K562 (cell line): ENCODE measurements around the gene EPN2. TPM values are rescaled to one million over a fixed set of nuclear protein-coding genes. Genes with fewer than 3 reads are reported as not detected.

Experiments
- CEBPB ChIP-seq: fragments of 450-650 bp; IDR thresholded peaks from 2 replicates; pipeline ENCODE4 v1.6.1; 2016; ENCODE audit warnings: missing genetic modification characterization, missing compliant biosample characterization
- DACH1 ChIP-seq: fragments of 450-650 bp; IDR thresholded peaks from 2 replicates; pipeline ENCODE4 v1.6.1; 2018; ENCODE audit not compliant: partially characterized antibody
- JUND ChIP-seq, 2 experiments: IDR thresholded peaks; 2 replicates in 1 of 2; 3 replicates in 1 of 2; pipeline ENCODE4 v1.6.1; 2011; ENCODE audit warnings: borderline replicate concordance in 2 of 2, low read depth in 2 of 2, low read length in 2 of 2, improper control_type of control experiment in 1 of 2, missing biosample characterization in 1 of 2, missing genetic modification characterization in 1 of 2, missing genetic modification reagents in 1 of 2
- RNF2 ChIP-seq: sonication (generic); IDR thresholded peaks from 2 replicates; pipeline ENCODE4 v1.6.1; 2016
- SMARCE1 ChIP-seq: fragments of 450-650 bp; IDR thresholded peaks from 2 replicates; pipeline ENCODE4 v1.7.1; 2016; ENCODE audit warnings: mild to moderate bottlenecking
- SOX6 ChIP-seq: fragments of 450-650 bp; IDR thresholded peaks from 2 replicates; pipeline ENCODE4 v1.6.1; 2014; ENCODE audit warnings: mild to moderate bottlenecking
- TRIM24 ChIP-seq, 2 experiments: fragments of 450-650 bp; IDR thresholded peaks; 2 replicates each; pipeline ENCODE4 v1.6.1; 2016
- XRCC5 ChIP-seq: fragments of 200-400 bp; formaldehyde crosslinking; IDR thresholded peaks from 2 replicates; pipeline ENCODE4 v1.6.1; 2017; ENCODE audit warnings: low read depth, mild to moderate bottlenecking, low read length
- polyA plus RNA-seq, 8 experiments: library from polyadenylated mRNA; depleted of rRNA in 4 of 8; stranded (reverse) in 5 of 8; unstranded in 3 of 8; fragments of >200 nt; fragmentation: Nextera tagmentation in 2 of 8; fragmentation: Illumina TruSeq in 1 of 8; extraction: Ambion mirVana in 2 of 8; extraction: Trizol in 1 of 8; gene quantifications; 2 replicates each; pipeline versions ENCODE4 v1.2.1 to v1.2.3, GENCODE V29; 2011 to 2014; ENCODE audit warnings: inconsistent platforms in 1 of 8, missing spikeins in 1 of 8
- total RNA-seq, 7 experiments: library from RNA; depleted of rRNA in 6 of 7; stranded (reverse); fragments of >200 nt in 6 of 7; fragmentation: Illumina TruSeq in 2 of 7; extraction: Trizol in 2 of 7; gene quantifications; 2 replicates each; pipeline versions ENCODE4 v1.2.1 to v1.2.3, GENCODE V29; 2011 to 2021; ENCODE audit warnings: low replicate concordance in 1 of 7
- TF ChIP-seq, protein P1 (sequence below): fragments of 450-650 bp; IDR thresholded peaks from 2 replicates; pipeline ENCODE4 v1.6.1; 2016; ENCODE audit warnings: mild to moderate bottlenecking, moderate library complexity
- TF ChIP-seq, protein P2 (sequence below): fragments of 200-800 bp; sonication (Bioruptor generic); IDR thresholded peaks from 2 replicates; pipeline ENCODE4 v1.6.1; 2017; ENCODE audit warnings: missing genetic modification characterization, missing compliant biosample characterization
- TF ChIP-seq, protein P3 (sequence below), 2 experiments: fragments of 450-650 bp in 1 of 2; sonication (generic) in 1 of 2; formaldehyde crosslinking in 1 of 2; IDR thresholded peaks in 1 of 2; conservative IDR thresholded peaks in 1 of 2; 2 replicates each; pipeline versions ENCODE4 v1.6.1 to v1.8.1; 2016 to 2023; ENCODE audit warnings: mild to moderate bottlenecking in 2 of 2, moderate library complexity in 2 of 2, inconsistent platforms in 1 of 2, missing genetic modification reagents in 1 of 2
- TF ChIP-seq, protein P4 (sequence below): sonication (generic); formaldehyde crosslinking; IDR thresholded peaks from 2 replicates; pipeline ENCODE4 v1.9.0; 2022; ENCODE audit warnings: mild to moderate bottlenecking, missing genetic modification reagents

The EPN2 gene
- total and polyA plus RNA-seq, 9 of the 15 experiments (the other 6 are each of a cell fraction or from before 2014, with no cell fraction given) = 1.0 to 12.9 (median 8.9) TPM

DNA sequence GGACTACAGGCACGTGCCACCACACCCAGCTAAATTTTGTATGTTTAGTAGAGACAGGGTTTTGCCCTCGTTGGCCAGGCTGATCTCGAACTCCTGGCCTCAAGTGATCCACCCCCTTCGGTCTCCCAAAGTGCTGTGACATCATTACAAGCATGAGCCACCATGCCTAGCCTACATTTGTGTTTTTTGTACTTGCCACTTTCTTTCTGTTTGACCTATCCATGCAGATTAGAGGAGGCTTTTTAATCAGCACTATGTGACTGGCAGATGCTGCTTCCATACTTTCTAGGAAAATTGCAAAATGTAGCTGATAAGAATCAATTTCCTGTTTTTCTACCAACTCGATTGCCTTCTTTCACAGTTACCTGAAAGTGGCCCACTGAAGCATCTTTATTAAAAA is 68.1 kb downstream of the EPN2 start (continued):
- TF ChIP-seq, protein P1, sequence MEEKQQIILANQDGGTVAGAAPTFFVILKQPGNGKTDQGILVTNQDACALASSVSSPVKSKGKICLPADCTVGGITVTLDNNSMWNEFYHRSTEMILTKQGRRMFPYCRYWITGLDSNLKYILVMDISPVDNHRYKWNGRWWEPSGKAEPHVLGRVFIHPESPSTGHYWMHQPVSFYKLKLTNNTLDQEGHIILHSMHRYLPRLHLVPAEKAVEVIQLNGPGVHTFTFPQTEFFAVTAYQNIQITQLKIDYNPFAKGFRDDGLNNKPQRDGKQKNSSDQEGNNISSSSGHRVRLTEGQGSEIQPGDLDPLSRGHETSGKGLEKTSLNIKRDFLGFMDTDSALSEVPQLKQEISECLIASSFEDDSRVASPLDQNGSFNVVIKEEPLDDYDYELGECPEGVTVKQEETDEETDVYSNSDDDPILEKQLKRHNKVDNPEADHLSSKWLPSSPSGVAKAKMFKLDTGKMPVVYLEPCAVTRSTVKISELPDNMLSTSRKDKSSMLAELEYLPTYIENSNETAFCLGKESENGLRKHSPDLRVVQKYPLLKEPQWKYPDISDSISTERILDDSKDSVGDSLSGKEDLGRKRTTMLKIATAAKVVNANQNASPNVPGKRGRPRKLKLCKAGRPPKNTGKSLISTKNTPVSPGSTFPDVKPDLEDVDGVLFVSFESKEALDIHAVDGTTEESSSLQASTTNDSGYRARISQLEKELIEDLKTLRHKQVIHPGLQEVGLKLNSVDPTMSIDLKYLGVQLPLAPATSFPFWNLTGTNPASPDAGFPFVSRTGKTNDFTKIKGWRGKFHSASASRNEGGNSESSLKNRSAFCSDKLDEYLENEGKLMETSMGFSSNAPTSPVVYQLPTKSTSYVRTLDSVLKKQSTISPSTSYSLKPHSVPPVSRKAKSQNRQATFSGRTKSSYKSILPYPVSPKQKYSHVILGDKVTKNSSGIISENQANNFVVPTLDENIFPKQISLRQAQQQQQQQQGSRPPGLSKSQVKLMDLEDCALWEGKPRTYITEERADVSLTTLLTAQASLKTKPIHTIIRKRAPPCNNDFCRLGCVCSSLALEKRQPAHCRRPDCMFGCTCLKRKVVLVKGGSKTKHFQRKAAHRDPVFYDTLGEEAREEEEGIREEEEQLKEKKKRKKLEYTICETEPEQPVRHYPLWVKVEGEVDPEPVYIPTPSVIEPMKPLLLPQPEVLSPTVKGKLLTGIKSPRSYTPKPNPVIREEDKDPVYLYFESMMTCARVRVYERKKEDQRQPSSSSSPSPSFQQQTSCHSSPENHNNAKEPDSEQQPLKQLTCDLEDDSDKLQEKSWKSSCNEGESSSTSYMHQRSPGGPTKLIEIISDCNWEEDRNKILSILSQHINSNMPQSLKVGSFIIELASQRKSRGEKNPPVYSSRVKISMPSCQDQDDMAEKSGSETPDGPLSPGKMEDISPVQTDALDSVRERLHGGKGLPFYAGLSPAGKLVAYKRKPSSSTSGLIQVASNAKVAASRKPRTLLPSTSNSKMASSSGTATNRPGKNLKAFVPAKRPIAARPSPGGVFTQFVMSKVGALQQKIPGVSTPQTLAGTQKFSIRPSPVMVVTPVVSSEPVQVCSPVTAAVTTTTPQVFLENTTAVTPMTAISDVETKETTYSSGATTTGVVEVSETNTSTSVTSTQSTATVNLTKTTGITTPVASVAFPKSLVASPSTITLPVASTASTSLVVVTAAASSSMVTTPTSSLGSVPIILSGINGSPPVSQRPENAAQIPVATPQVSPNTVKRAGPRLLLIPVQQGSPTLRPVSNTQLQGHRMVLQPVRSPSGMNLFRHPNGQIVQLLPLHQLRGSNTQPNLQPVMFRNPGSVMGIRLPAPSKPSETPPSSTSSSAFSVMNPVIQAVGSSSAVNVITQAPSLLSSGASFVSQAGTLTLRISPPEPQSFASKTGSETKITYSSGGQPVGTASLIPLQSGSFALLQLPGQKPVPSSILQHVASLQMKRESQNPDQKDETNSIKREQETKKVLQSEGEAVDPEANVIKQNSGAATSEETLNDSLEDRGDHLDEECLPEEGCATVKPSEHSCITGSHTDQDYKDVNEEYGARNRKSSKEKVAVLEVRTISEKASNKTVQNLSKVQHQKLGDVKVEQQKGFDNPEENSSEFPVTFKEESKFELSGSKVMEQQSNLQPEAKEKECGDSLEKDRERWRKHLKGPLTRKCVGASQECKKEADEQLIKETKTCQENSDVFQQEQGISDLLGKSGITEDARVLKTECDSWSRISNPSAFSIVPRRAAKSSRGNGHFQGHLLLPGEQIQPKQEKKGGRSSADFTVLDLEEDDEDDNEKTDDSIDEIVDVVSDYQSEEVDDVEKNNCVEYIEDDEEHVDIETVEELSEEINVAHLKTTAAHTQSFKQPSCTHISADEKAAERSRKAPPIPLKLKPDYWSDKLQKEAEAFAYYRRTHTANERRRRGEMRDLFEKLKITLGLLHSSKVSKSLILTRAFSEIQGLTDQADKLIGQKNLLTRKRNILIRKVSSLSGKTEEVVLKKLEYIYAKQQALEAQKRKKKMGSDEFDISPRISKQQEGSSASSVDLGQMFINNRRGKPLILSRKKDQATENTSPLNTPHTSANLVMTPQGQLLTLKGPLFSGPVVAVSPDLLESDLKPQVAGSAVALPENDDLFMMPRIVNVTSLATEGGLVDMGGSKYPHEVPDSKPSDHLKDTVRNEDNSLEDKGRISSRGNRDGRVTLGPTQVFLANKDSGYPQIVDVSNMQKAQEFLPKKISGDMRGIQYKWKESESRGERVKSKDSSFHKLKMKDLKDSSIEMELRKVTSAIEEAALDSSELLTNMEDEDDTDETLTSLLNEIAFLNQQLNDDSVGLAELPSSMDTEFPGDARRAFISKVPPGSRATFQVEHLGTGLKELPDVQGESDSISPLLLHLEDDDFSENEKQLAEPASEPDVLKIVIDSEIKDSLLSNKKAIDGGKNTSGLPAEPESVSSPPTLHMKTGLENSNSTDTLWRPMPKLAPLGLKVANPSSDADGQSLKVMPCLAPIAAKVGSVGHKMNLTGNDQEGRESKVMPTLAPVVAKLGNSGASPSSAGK = peak; percentile 46
- no peak for TF ChIP-seq DACH1
- TF ChIP-seq XRCC5 = no peak
- TF ChIP-seq SOX6 = peak; percentile 18; the same call in 1 of the 2 replicates
- TF ChIP-seq JUND (IDR thresholded peaks at IDR 0.05; ENCODE audit: borderline replicate concordance, low read depth, low read length) = peak; percentile 18; the same call in 1 of the 2 replicates
- TF ChIP-seq JUND (tag; IDR thresholded peaks at IDR 0.05; ENCODE audit: borderline replicate concordance, low read depth, low read length) = 0 out of 3 replicates have a peak, but pooled peaks have one; percentile 18
- TF ChIP-seq, protein P2, sequence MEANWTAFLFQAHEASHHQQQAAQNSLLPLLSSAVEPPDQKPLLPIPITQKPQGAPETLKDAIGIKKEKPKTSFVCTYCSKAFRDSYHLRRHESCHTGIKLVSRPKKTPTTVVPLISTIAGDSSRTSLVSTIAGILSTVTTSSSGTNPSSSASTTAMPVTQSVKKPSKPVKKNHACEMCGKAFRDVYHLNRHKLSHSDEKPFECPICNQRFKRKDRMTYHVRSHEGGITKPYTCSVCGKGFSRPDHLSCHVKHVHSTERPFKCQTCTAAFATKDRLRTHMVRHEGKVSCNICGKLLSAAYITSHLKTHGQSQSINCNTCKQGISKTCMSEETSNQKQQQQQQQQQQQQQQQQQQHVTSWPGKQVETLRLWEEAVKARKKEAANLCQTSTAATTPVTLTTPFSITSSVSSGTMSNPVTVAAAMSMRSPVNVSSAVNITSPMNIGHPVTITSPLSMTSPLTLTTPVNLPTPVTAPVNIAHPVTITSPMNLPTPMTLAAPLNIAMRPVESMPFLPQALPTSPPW (CRISPR knock-in tag) = 0 out of 2 replicates have a peak, but pooled peaks have one; percentile 12
- TF ChIP-seq, protein P3, sequence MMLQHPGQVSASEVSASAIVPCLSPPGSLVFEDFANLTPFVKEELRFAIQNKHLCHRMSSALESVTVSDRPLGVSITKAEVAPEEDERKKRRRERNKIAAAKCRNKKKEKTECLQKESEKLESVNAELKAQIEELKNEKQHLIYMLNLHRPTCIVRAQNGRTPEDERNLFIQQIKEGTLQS (IDR thresholded peaks at IDR 0.05) = peak; percentile 9; the same call in 1 of the 2 replicates
- TF ChIP-seq, protein P3 (CRISPR knock-in tag; conservative IDR thresholded peaks at IDR 0.05) = no peak
- TF ChIP-seq, protein P4, sequence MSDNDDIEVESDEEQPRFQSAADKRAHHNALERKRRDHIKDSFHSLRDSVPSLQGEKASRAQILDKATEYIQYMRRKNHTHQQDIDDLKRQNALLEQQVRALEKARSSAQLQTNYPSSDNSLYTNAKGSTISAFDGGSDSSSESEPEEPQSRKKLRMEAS (CRISPR knock-in tag) = no peak
- TF ChIP-seq CEBPB (tag) = peak; percentile 80
- TF ChIP-seq SMARCE1 = peak; percentile 52; the same call in 1 of the 2 replicates
- no peak for TF ChIP-seq RNF2
- TF ChIP-seq TRIM24 (IDR thresholded peaks at IDR 0.05) = peak in 1 of 2 experiments; percentile 37; a peak in 1 of 4 replicates
